DMS53 treated with DMSO at 0.1 percent for 48 hours (cell line): ENCODE data around the gene TRAK1.

Source experiments
- DNase-seq: peaks from one replicate; lab custom pipeline; 2025; ENCODE audit not compliant: unreplicated experiment; lab: John Stamatoyannopoulos, UW

The TRAK1 gene

GRCh38 chr3:42229266-42229941 is 138.2 kb downstream of the TRAK1 start:
- no peak for DNase-seq

- DNase-seq = no peak
Observed at GRCh38 chr3:42229942-42230688, 139.0 kb downstream of the TRAK1 start.

- no peak for DNase-seq
Observed at GRCh38 chr3:42230860-42231259, 139.7 kb downstream of the TRAK1 start.

GRCh38 chr3:42235532-42235931 is 144.4 kb downstream of the TRAK1 start:
- DNase-seq = no peak

GRCh38 chr3:42236611-42237010 is 145.5 kb downstream of the TRAK1 start:
- DNase-seq = no peak

- no peak for DNase-seq
Observed at GRCh38 chr3:42246091-42246490, 154.9 kb downstream of the TRAK1 start.

GRCh38 chr3:42247576-42248027 is 156.4 kb downstream of the TRAK1 start:
- peak; percentile 11 for DNase-seq

- no peak for DNase-seq
Observed at GRCh38 chr3:42250761-42251160, 159.6 kb downstream of the TRAK1 start.

GRCh38 chr3:42254566-42254965 is 163.4 kb downstream of the TRAK1 start:
- no peak for DNase-seq

- no peak for DNase-seq
Observed at GRCh38 chr3:42256135-42256819, 165.1 kb downstream of the TRAK1 start.

- DNase-seq = no peak
Observed at GRCh38 chr3:42257007-42257406, 165.8 kb downstream of the TRAK1 start.

- DNase-seq = no peak
Observed at GRCh38 chr3:42262525-42262924, 171.4 kb downstream of the TRAK1 start.

- DNase-seq = no peak
Observed at GRCh38 chr3:42263354-42264346, 172.5 kb downstream of the TRAK1 start.

GRCh38 chr3:42264399-42265058 is 173.4 kb downstream of the TRAK1 start:
- peak; percentile 35 for DNase-seq

- DNase-seq = no peak
Observed at GRCh38 chr3:42265059-42265991, 174.2 kb downstream of the TRAK1 start.

GRCh38 chr3:42266085-42266484 is 174.9 kb downstream of the TRAK1 start, which contains the start of gene CCK:
Gene CCK, minus strand, starts transcription at chr3:42266185. Its CDS starts 2,555 bp downstream, at chr3:42263630.
- no peak for DNase-seq

GRCh38 chr3:42267878-42268277 is 176.7 kb downstream of the TRAK1 start:
- DNase-seq = no peak

- no peak for DNase-seq
Observed at GRCh38 chr3:42269647-42270046, 178.5 kb downstream of the TRAK1 start.

- no peak for DNase-seq
Observed at GRCh38 chr3:42270561-42270960, 179.4 kb downstream of the TRAK1 start.
